Measurements from ENCODE around the gene TNS3.
A peak's percentile ranks its signal among the peaks of the same experiment; 100 is the strongest.

TNS3 gene

DNA sequence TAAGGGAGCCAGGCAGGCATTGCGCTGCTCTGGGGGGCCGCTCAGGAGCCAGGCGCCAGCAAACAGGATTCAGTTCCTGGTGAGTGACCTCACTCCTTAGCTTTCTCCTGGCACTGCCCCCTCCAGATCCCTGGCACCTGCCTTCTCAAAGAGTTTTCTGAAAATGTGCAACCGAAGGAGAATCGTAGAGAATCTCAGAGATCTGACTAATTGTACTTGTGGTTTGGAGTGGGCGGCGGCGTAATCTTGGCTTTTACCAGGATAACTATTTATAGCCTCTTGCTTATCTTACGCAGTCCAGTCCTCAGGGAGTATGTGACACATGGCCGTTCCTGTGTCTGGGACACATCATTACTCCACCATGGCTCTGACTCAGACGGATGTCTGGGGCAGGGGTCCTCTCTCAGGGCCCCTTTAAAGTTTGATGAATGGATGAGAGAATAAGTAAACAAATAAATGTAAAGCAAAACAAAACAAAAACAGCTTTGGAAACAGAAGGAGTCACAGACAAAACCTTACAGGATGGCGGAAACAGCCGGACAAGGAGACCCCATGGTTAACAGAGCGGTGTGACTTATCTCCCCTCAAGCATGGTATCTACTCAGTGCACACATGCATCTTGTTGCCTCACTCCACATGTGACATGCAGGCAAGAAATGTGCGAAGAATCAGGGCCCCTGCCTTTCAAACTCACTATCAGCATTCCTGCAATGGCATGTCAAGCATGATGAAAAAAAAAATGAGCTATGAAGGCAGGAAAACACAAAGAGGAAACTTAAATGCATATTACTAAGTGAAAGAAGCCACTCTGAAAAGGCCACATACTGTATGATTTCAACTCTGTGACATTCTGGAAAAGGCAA, 99.7 kb downstream of the TNS3 start:
- H3K36me3 ChIP-seq (ENCODE audit: control insufficient read depth in 4 of 4, insufficient read depth in 4 of 4, low read length in 3 of 4): peaks cover 0 to 20% (median 2%) of the 10 kb centered on the region in 4 experiments
- peak; percentile 77 to 96 (median 91) for DNase-seq
- no peaks in the 10 kb centered on the region for H3K27me3 ChIP-seq (replicated peaks in 2 of 5; ENCODE audit: control insufficient read depth in 4 of 5, insufficient read depth in 5 of 5, low read length in 4 of 5)
- no peaks in the 10 kb centered on the region for H3K9me3 ChIP-seq (ENCODE audit: control extremely low read depth in 1 of 5, control insufficient read depth in 4 of 5, insufficient read depth in 2 of 5, low read depth in 1 of 5, low read length in 4 of 5)
- POLR2A ChIA-PET: interaction anchor here (0.6 to 1.4 kb wide), 4 partner anchors 15 to 96 kb away, joined by 3 to 7 read pairs (median 5); no protein-coding TSS in a partner anchor
- H3K27ac ChIP-seq (ENCODE audit: insufficient read depth in 1 of 2, low read depth in 1 of 2, low read length in 2 of 2, poor library complexity in 1 of 2, severe bottlenecking in 2 of 2): peak overlapping the region in 1 of 2 experiments; percentile 11
- 76% methylated on average over 5 of the region's 15 CpGs for WGBS (ENCODE audit: insufficient coverage)
- peak overlapping the region in 2 of 7 experiments; percentile 5 to 20 for H3K4me3 ChIP-seq (ENCODE audit: control insufficient read depth in 1 of 7, extremely low read depth in 1 of 7, insufficient read depth in 4 of 7, low read depth in 2 of 7, low read length in 6 of 7)
- CTCF ChIA-PET: interaction anchor here (0.7 to 15.3 kb wide), 13 partner anchors 9 to 110 kb away, joined by 3 to 169 read pairs (median 4); partner anchors contain the start of gene TNS3
- H3K4me1 ChIP-seq (ENCODE audit: control extremely low read depth in 1 of 4, control insufficient read depth in 4 of 4, insufficient read depth in 4 of 4, low read length in 3 of 4): peaks cover 7 to 84% (median 73%) of the 10 kb centered on the region in 4 experiments

- CTCF ChIA-PET: interaction anchor here (0.7 to 15.3 kb wide), 8 partner anchors 20 to 110 kb away, joined by 3 to 169 read pairs (median 4); partner anchors contain the start of gene TNS3
- H3K36me3 ChIP-seq (ENCODE audit: control insufficient read depth in 4 of 4, insufficient read depth in 4 of 4, low read length in 3 of 4): peaks cover 0 to 23% (median 1%) of the 10 kb centered on the region in 4 experiments
- peaks cover 7 to 91% (median 77%) of the 10 kb centered on the region in 4 experiments for H3K4me1 ChIP-seq (ENCODE audit: control extremely low read depth in 1 of 4, control insufficient read depth in 4 of 4, insufficient read depth in 4 of 4, low read length in 3 of 4)
Observed at GRCh38 chr7:47481541-47482012, 100.3 kb downstream of the TNS3 start.

DNA sequence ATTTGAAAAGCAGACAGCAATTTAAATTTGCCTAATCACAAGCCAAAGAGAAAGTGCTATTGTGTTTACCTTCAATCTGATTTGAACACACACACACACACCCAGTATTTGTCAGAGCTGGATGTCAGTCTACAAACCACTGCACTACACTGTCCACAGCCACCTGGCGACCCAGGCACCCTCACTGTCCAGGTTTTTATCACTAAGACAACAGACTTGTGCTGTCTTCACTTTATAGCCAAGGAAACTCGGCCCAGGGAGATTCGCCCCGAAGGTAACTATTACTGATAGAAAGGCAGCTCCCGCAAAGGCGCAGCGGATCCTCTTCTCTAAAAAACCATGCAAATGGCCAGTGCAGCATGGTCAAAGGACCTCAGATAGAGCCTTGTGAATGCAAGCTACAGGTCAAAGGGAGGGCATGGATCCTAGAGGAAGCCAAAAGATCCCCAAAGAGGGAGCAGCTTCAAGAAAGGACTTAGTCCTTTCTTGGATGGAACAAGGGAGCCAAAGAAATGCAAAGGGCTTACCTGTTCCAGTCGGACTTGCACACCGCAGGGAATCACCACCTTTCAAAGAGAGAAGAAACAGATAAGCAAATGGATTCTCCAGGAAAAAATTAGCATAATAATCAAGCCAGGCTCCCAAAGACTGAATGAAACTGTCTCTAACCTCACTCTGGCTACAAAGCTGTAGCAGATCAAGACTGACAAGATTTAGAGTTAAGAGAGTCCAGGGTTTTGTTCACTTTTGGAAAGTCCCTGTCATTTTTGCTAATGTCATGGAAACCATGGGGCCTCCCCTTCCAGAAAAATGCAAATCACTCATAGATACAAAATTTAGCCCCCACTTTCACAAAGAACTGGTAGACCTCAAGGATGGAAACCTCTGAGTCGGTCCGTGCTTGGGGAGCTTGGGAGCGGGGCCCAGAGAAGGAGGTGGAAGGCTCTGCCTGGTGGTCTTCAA, 101.1 kb downstream of the TNS3 start:
- Histone ChIP-seq H3K4me1 (ENCODE audit: control extremely low read depth in 1 of 4, control insufficient read depth in 4 of 4, insufficient read depth in 4 of 4, low read length in 3 of 4) (peaks cover 7 to 96% (median 83%) of the 10 kb centered on the region in 4 experiments), H3K27ac (ENCODE audit: insufficient read depth in 1 of 2, low read depth in 1 of 2, low read length in 2 of 2, poor library complexity in 1 of 2, severe bottlenecking in 2 of 2) (no peak overlapping the region), H3K4me3 (ENCODE audit: control insufficient read depth in 1 of 7, extremely low read depth in 1 of 7, insufficient read depth in 4 of 7, low read depth in 2 of 7, low read length in 6 of 7) (peak overlapping the region in 1 of 7 experiments; percentile 14), H3K36me3 (ENCODE audit: control insufficient read depth in 4 of 4, insufficient read depth in 4 of 4, low read length in 3 of 4) (peaks cover 0 to 28% (median 0%) of the 10 kb centered on the region in 4 experiments), H3K27me3 (replicated peaks in 2 of 5; ENCODE audit: control insufficient read depth in 4 of 5, insufficient read depth in 5 of 5, low read length in 4 of 5) (no peaks in the 10 kb centered on the region), H3K9me3 (ENCODE audit: control extremely low read depth in 1 of 5, control insufficient read depth in 4 of 5, insufficient read depth in 2 of 5, low read depth in 1 of 5, low read length in 4 of 5) (no peaks in the 10 kb centered on the region)
- POLR2A ChIA-PET: interaction anchor here (1.3 kb wide), 1 partner anchor 87 kb away, joined by 5 read pairs; no protein-coding TSS in a partner anchor
- 89% methylated on average over 10 of the region's 12 CpGs for WGBS (ENCODE audit: insufficient coverage)
- peak in 2 of 3 donors; percentile 57 to 64 for DNase-seq
- CTCF ChIA-PET: interaction anchor here (0.7 to 15.3 kb wide), 9 partner anchors 10 to 111 kb away, joined by 3 to 169 read pairs (median 3); partner anchors contain the start of gene TNS3

More at GRCh38 chr7:47481541-47482012, 100.3 kb downstream of the TNS3 start:
- no peaks in the 10 kb centered on the region for H3K9me3 ChIP-seq (ENCODE audit: control extremely low read depth in 1 of 5, control insufficient read depth in 4 of 5, insufficient read depth in 2 of 5, low read depth in 1 of 5, low read length in 4 of 5)
- no peak for DNase-seq
- no peak overlapping the region for H3K27ac ChIP-seq (ENCODE audit: insufficient read depth in 1 of 2, low read depth in 1 of 2, low read length in 2 of 2, poor library complexity in 1 of 2, severe bottlenecking in 2 of 2)
- H3K27me3 ChIP-seq (replicated peaks in 2 of 5; ENCODE audit: control insufficient read depth in 4 of 5, insufficient read depth in 5 of 5, low read length in 4 of 5): no peaks in the 10 kb centered on the region
- WGBS (ENCODE audit: insufficient coverage): 96% methylated on average over 7 of the region's 7 CpGs
- POLR2A ChIA-PET: interaction anchor here (1.0 to 1.4 kb wide), 4 partner anchors 16 to 97 kb away, joined by 3 to 7 read pairs (median 6); no protein-coding TSS in a partner anchor
- peak overlapping the region in 3 of 7 experiments; percentile 5 to 20 (median 14) for H3K4me3 ChIP-seq (ENCODE audit: control insufficient read depth in 1 of 7, extremely low read depth in 1 of 7, insufficient read depth in 4 of 7, low read depth in 2 of 7, low read length in 6 of 7)

DNA sequence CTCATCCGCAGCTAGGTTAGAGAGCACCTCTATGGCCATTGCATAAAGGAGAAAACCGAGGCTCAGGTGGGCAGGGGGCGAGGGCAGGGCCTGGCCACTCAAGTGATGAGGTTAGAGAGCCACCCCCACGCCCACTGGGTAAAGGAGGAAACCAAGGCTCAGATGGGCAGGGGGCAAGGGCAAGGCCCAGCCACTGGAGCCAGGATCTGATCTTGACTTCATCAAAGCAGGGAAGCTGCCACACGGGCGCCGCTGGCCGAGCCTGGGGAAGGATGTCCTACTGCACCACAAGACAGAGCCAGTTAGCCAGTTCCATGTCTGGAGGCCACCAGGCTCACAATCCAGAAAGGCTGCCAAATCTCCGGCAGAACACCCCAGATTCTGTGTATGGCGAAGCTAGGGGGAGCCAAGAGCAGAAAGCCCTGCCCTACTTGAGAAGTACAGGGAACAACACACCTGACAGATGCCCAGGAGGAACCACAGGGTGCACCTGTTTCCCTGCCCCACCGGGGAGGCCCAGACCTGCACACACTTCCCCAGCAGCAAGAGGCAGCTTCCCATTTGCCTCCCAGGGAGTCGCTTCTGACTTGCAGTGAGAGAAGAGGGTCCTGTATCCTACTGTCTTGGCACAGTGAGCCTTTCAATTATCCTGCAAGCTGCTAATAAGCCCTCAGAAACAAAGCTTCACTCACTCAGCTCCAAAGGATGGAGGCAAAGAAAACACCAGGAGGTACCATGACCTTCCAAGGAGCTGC, 101.9 kb downstream of the TNS3 start:
- H3K27me3 ChIP-seq (replicated peaks in 2 of 5; ENCODE audit: control insufficient read depth in 4 of 5, insufficient read depth in 5 of 5, low read length in 4 of 5): no peaks in the 10 kb centered on the region
- peaks cover 11 to 96% (median 85%) of the 10 kb centered on the region in 4 experiments for H3K4me1 ChIP-seq (ENCODE audit: control extremely low read depth in 1 of 4, control insufficient read depth in 4 of 4, insufficient read depth in 4 of 4, low read length in 3 of 4)
- ChIA-PET CTCF (interaction anchor here (0.7 to 15.3 kb wide), 9 partner anchors 9 to 103 kb away, joined by 3 to 169 read pairs (median 3); no protein-coding TSS in a partner anchor), POLR2A (interaction anchor here (1.3 kb wide), 1 partner anchor 88 kb away, joined by 5 read pairs; no protein-coding TSS in a partner anchor)
- H3K9me3 ChIP-seq (ENCODE audit: control extremely low read depth in 1 of 5, control insufficient read depth in 4 of 5, insufficient read depth in 2 of 5, low read depth in 1 of 5, low read length in 4 of 5): no peaks in the 10 kb centered on the region
- H3K36me3 ChIP-seq (ENCODE audit: control insufficient read depth in 4 of 4, insufficient read depth in 4 of 4, low read length in 3 of 4): peaks cover 0 to 26% (median 0%) of the 10 kb centered on the region in 4 experiments
- no peak overlapping the region for H3K27ac ChIP-seq (ENCODE audit: insufficient read depth in 1 of 2, low read depth in 1 of 2, low read length in 2 of 2, poor library complexity in 1 of 2, severe bottlenecking in 2 of 2)
- DNase-seq: peak in 1 of 3 donors; percentile 60
- 55% methylated on average over 12 of the region's 12 CpGs for WGBS (ENCODE audit: insufficient coverage)
- H3K4me3 ChIP-seq (ENCODE audit: control insufficient read depth in 1 of 7, extremely low read depth in 1 of 7, insufficient read depth in 4 of 7, low read depth in 2 of 7, low read length in 6 of 7): peak overlapping the region in 1 of 7 experiments; percentile 20

- Histone ChIP-seq H3K36me3 (ENCODE audit: control insufficient read depth in 4 of 4, insufficient read depth in 4 of 4, low read length in 3 of 4) (peaks cover 0 to 26% (median 0%) of the 10 kb centered on the region in 4 experiments), H3K27ac (ENCODE audit: insufficient read depth in 1 of 2, low read depth in 1 of 2, low read length in 2 of 2, poor library complexity in 1 of 2, severe bottlenecking in 2 of 2) (peak overlapping the region in 1 of 2 experiments; percentile 61), H3K4me1 (ENCODE audit: control extremely low read depth in 1 of 4, control insufficient read depth in 4 of 4, insufficient read depth in 4 of 4, low read length in 3 of 4) (peaks cover 11 to 96% (median 82%) of the 10 kb centered on the region in 4 experiments), H3K9me3 (ENCODE audit: control extremely low read depth in 1 of 5, control insufficient read depth in 4 of 5, insufficient read depth in 2 of 5, low read depth in 1 of 5, low read length in 4 of 5) (no peaks in the 10 kb centered on the region), H3K27me3 (replicated peaks in 2 of 5; ENCODE audit: control insufficient read depth in 4 of 5, insufficient read depth in 5 of 5, low read length in 4 of 5) (no peaks in the 10 kb centered on the region), H3K4me3 (ENCODE audit: control insufficient read depth in 1 of 7, extremely low read depth in 1 of 7, insufficient read depth in 4 of 7, low read depth in 2 of 7, low read length in 6 of 7) (no peak overlapping the region)
- ChIA-PET CTCF (interaction anchor here (0.8 to 15.3 kb wide), 5 partner anchors 8 to 92 kb away, joined by 3 to 169 read pairs (median 4); no protein-coding TSS in a partner anchor), POLR2A (no interaction called here)
- 58% methylated on average over 5 of the region's 17 CpGs for WGBS (ENCODE audit: insufficient coverage)
- DNase-seq: peak in 2 of 3 donors; percentile 71 to 83
Observed at GRCh38 chr7:47478926-47479711, 102.8 kb downstream of the TNS3 start.
